HL-60 (cell line): ENCODE measurements around the gene GRID2.

Experiments used
- DNase-seq, 2 experiments: peaks; one replicate each; pipeline ENCODE4 v3.0.0-alpha.2; 2010 to 2020; ENCODE audit warnings: low read depth in 1 of 2, low spot score in 1 of 2
- H3K27ac ChIP-seq: fragments of 250-450 bp; sonication (Bioruptor Pico); replicated peaks from 2 replicates; pipeline ENCODE4 v1.5.1; 2020; ENCODE audit warnings: mild to moderate bottlenecking, moderate library complexity
- H3K27me3 ChIP-seq: fragments of 250-450 bp; sonication (Bioruptor Pico); 2 replicates; pipeline ENCODE4 v1.5.1; 2021; ENCODE audit warnings: mild to moderate bottlenecking, moderate library complexity; ENCODE audit not compliant: insufficient read depth, poor library complexity, severe bottlenecking
- H3K4me3 ChIP-seq: replicated peaks from 2 replicates; pipeline ENCODE4 v1.5.1; 2011; ENCODE audit warnings: mild to moderate bottlenecking, control low read depth, low read length; ENCODE audit not compliant: insufficient read depth
- GABPA ChIP-seq: IDR thresholded peaks from 2 replicates; pipeline ENCODE4 v1.6.1; 2012; ENCODE audit warnings: low read depth
- POLR2AphosphoS5 ChIP-seq: IDR thresholded peaks from 2 replicates; pipeline ENCODE4 v1.6.1; 2012; ENCODE audit warnings: low read depth
- SPI1 ChIP-seq: IDR thresholded peaks from 2 replicates; pipeline ENCODE4 v1.6.1; 2012; ENCODE audit warnings: low read depth, mild to moderate bottlenecking, borderline replicate concordance
- TF ChIP-seq, protein P1 (sequence below): IDR thresholded peaks from one replicate; pipeline ENCODE4 v1.5.1; 2011; ENCODE audit warnings: low read length, control low read depth, inconsistent platforms; ENCODE audit not compliant: insufficient read depth
- TF ChIP-seq, protein P2 (sequence below): IDR thresholded peaks from 2 replicates; pipeline ENCODE4 v1.6.1; 2012; ENCODE audit warnings: low read depth; ENCODE audit not compliant: insufficient replicate concordance

Gene GRID2

DNA sequence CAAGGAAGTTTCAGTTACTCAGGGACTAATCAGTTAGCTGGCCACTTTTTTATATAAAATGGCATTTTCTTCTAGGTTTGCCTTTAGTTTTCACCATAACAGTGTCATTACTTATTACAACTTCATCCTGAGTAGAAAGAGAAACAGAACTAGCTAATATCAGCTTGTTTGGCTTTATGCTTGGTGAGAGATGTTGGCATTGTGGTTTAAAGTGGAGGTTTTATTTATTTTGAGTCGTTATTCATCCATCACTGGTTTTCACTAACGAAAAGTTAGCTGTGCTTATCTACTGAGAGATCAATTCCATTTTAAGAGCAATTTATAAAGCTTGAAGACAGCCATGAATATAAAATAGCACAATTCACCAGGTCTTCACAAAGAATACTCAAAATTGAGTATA, 714.5 kb downstream of the GRID2 start:
- Histone ChIP-seq H3K27ac (no peak overlapping the region), H3K4me3 (no peak overlapping the region), H3K27me3 (no peaks in the 10 kb centered on the region)
- TF ChIP-seq GABPA (no peak), SPI1 (no peak), POLR2AphosphoS5 (no peak)
- TF ChIP-seq, protein P1, sequence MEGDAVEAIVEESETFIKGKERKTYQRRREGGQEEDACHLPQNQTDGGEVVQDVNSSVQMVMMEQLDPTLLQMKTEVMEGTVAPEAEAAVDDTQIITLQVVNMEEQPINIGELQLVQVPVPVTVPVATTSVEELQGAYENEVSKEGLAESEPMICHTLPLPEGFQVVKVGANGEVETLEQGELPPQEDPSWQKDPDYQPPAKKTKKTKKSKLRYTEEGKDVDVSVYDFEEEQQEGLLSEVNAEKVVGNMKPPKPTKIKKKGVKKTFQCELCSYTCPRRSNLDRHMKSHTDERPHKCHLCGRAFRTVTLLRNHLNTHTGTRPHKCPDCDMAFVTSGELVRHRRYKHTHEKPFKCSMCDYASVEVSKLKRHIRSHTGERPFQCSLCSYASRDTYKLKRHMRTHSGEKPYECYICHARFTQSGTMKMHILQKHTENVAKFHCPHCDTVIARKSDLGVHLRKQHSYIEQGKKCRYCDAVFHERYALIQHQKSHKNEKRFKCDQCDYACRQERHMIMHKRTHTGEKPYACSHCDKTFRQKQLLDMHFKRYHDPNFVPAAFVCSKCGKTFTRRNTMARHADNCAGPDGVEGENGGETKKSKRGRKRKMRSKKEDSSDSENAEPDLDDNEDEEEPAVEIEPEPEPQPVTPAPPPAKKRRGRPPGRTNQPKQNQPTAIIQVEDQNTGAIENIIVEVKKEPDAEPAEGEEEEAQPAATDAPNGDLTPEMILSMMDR = no peak
- TF ChIP-seq, protein P2, sequence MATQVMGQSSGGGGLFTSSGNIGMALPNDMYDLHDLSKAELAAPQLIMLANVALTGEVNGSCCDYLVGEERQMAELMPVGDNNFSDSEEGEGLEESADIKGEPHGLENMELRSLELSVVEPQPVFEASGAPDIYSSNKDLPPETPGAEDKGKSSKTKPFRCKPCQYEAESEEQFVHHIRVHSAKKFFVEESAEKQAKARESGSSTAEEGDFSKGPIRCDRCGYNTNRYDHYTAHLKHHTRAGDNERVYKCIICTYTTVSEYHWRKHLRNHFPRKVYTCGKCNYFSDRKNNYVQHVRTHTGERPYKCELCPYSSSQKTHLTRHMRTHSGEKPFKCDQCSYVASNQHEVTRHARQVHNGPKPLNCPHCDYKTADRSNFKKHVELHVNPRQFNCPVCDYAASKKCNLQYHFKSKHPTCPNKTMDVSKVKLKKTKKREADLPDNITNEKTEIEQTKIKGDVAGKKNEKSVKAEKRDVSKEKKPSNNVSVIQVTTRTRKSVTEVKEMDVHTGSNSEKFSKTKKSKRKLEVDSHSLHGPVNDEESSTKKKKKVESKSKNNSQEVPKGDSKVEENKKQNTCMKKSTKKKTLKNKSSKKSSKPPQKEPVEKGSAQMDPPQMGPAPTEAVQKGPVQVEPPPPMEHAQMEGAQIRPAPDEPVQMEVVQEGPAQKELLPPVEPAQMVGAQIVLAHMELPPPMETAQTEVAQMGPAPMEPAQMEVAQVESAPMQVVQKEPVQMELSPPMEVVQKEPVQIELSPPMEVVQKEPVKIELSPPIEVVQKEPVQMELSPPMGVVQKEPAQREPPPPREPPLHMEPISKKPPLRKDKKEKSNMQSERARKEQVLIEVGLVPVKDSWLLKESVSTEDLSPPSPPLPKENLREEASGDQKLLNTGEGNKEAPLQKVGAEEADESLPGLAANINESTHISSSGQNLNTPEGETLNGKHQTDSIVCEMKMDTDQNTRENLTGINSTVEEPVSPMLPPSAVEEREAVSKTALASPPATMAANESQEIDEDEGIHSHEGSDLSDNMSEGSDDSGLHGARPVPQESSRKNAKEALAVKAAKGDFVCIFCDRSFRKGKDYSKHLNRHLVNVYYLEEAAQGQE = no peak
- DNase-seq = no peak

DNA sequence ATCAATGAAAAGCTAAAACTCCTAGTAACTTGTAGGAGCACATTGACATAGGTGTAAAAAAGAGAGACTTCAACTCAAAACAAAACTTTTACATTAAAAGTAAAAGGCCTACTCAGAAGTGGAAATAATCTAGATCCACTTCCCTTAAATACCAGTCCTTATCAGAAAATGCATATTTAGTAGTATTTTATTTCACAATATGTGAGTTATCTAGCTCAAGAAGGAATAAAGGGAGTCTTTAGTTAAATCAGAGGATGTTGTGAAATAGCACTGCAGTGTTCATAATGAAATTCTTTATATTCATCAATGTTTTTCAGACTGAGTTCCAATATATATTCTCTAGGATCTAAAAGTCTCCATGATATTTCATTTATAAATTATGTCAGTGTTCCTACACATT, 715.0 kb downstream of the GRID2 start:
- TF ChIP-seq POLR2AphosphoS5 (no peak), GABPA (no peak), SPI1 (no peak)
- TF ChIP-seq, protein P1 = no peak
- TF ChIP-seq, protein P2 = no peak
- Histone ChIP-seq H3K27ac (no peak overlapping the region), H3K4me3 (no peak overlapping the region), H3K27me3 (no peaks in the 10 kb centered on the region)
- no peak for DNase-seq

DNA sequence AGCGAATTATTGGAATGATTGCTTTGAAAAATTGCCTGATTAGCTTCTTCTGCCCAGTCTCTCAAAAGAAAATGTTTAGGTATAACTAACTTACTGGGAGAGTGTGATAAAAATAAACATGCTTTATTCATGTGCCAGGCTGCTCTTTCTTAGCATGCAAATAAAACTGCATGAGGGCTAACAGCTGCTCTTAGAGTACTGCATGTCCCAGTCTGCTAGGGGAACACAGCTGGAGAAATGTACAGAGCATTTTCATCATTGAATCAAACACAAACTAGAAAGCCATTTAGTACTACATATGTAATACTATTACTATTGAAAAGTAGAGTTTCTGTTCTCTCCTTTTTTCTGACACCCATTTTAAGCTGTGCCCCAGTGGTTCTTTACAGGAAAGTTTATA, 726.0 kb downstream of the GRID2 start:
- no peak overlapping the region for H3K4me3 ChIP-seq
- DNase-seq = no peak
- H3K27me3 ChIP-seq = no peaks in the 10 kb centered on the region
- H3K27ac ChIP-seq = no peak overlapping the region
- TF ChIP-seq SPI1 (no peak), GABPA (no peak), POLR2AphosphoS5 (no peak)
- TF ChIP-seq, protein P1 = no peak
- TF ChIP-seq, protein P2 = no peak
